IPS DF 6.9 (cell line): ENCODE data around the gene URAD.

Source experiments
- DNase-seq: peaks from one replicate; pipeline ENCODE4 v3.0.0-alpha.2; 2013; ENCODE audit warnings: low read depth, low spot score
- H3K27ac ChIP-seq: one replicate; pipeline ENCODE4 v1.5.1; 2013; ENCODE audit warnings: low read length, control low read depth
- H3K27me3 ChIP-seq: 2 replicates; pipeline ENCODE4 v1.6.1; 2013; ENCODE audit warnings: mild to moderate bottlenecking, low read length; ENCODE audit not compliant: control insufficient read depth, insufficient read depth
- H3K36me3 ChIP-seq: 2 replicates; pipeline ENCODE4 v1.6.1; 2013; ENCODE audit warnings: low read length; ENCODE audit not compliant: control insufficient read depth, insufficient read depth
- H3K4me1 ChIP-seq: 2 replicates; pipeline ENCODE4 v1.6.1; 2013; ENCODE audit warnings: low read length; ENCODE audit not compliant: control insufficient read depth, insufficient read depth
- H3K4me3 ChIP-seq: 2 replicates; pipeline ENCODE4 v1.5.1; 2013; ENCODE audit warnings: mild to moderate bottlenecking, low read length
- H3K9me3 ChIP-seq: 2 replicates; pipeline ENCODE4 v1.6.1; 2013; ENCODE audit warnings: low read length, inconsistent platforms; ENCODE audit not compliant: control insufficient read depth, insufficient read depth
- WGBS: extraction: QIAGEN DNeasy Blood & Tissue Kit; methylation state at CpG from one replicate; pipeline ENCODE4 v1.1.7; 2013; ENCODE audit warnings: mixed read lengths, missing lambda C conversion rate; ENCODE audit not compliant: insufficient read length, insufficient coverage; 5-methylcytosine and 5-hydroxymethylcytosine counted together

Gene URAD

DNA sequence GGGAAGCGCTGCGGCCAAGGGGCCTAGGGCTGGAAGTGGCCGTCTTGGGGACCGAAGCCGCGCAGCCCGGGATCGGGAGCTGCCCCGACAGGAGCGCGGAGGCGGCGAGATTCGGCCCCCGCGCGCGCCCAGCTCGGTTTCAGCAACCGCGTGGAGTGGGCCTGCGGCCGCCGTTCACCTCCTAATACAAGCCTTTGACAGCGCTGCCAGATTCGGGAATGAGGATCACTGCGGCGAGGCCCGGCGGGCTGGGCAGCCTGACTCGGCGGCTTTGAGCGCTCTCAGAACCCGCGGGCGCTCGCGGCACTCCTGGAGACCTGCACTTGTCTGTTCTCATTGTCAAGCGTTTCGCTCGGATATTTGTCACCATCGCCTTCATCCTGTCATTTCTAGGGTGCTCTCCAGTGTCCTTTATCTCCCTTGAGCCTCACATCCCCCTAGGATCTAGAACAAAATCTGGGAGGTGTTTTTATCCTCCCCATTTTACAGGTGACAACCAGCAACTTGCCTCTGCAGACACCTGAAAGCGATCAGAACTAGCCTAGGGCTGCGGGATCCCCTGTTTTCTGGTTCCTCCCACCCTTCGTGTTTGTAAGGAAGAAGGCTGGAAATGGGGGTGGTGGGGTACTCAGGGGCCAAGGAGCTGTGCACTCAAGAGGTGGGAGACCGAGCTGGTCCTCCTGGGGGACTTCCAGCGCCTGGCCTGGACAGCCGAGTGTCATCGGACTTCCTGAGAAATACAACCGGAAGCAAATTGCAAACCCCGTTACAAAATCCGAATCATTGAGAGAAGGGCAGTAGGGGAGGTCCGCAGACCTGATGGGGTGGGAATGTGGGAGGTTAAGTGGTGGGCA lies 17.9 kb downstream of the URAD start:
- Histone ChIP-seq H3K36me3 (no peaks in the 10 kb centered on the region), H3K4me1 (peaks cover 14% of the 10 kb centered on the region), H3K4me3 (no peak overlapping the region), H3K9me3 (no peaks in the 10 kb centered on the region), H3K27ac (no peak overlapping the region), H3K27me3 (peaks cover 94% of the 10 kb centered on the region)
- no peak for DNase-seq
- no CpG with 5 or more reads among the region's 53 CpGs for WGBS

DNA sequence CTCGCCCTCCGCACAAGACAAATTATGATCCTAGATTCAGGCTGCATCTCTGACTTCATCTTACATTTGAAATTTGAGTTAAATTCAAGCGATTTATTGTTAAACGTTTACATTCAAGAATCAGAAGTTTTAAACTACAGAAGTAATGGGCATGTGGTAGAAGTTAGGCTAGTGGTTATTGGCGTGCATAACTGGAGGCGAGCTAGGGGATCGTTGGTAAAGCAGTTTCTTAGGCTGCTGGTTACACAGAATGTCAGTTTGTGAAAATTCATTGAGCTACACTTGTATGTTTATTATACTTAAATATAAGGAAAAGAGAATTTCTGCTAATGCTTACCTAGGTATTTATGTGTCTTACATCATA lies 18.6 kb downstream of the URAD start:
- DNase-seq = no peak
- no peak overlapping the region for H3K4me3 ChIP-seq
- H3K36me3 ChIP-seq = no peaks in the 10 kb centered on the region
- no peak overlapping the region for H3K27ac ChIP-seq
- H3K4me1 ChIP-seq = peaks cover 15% of the 10 kb centered on the region
- H3K9me3 ChIP-seq = no peaks in the 10 kb centered on the region
- WGBS = no CpG with 5 or more reads among the region's 7 CpGs
- H3K27me3 ChIP-seq = peaks cover 94% of the 10 kb centered on the region

DNA sequence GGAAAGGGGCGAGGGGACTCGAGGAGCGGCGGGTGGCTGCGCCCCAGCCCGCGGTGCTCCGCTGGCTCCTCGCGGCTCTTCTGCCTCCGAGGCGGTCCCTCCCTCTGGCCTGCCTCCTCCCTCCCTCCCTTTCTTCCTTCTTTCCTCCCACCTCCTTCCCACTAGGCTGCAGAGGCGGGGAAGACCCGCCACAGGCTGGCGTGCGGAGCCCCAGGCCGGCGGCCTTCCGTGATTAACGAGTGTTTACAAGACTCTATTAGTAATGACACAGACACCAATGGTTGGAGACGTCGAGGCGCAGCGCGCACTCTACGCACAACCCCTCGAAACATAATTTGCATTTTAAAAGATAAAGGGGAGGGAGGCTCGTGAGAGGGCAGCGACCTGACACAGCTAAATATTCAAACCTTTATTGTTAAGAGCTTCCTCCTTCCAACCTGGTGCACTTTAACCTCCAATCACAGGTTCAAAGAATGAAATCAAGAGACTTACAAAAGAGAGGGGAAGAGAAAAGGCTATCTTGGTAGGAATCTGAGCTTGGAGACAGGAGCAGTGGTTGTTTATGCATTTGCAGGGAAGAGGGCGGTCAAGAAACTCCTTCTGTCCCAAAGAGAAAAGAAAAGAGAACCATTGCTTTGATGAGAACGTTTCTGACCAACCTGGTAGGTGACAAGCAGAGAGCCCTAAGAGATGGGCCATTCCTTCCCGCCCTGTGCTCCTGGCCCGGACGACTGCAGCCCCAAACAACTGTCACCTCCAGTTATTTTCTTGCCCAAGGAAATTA lies 19.2 kb downstream of the URAD start, which contains the start of gene CDX2:
Gene CDX2 (minus strand): TSS at position 234 of the 784 bp plus-strand sequence. CDS start 309 bp downstream, outside the sequence.
- H3K4me3 ChIP-seq = peak within 1 kb of the TSS; percentile 36
- no peak for DNase-seq
- H3K27ac ChIP-seq = no peak within 1 kb of the TSS
- WGBS = no CpG with 5 or more reads among the region's 34 CpGs
- H3K27me3 ChIP-seq = peaks cover 94% of the 10 kb centered on the region
- H3K9me3 ChIP-seq = no peaks in the 10 kb centered on the region
- H3K36me3 ChIP-seq = no peaks in the 10 kb centered on the region
- peaks cover 15% of the 10 kb centered on the region for H3K4me1 ChIP-seq

DNA sequence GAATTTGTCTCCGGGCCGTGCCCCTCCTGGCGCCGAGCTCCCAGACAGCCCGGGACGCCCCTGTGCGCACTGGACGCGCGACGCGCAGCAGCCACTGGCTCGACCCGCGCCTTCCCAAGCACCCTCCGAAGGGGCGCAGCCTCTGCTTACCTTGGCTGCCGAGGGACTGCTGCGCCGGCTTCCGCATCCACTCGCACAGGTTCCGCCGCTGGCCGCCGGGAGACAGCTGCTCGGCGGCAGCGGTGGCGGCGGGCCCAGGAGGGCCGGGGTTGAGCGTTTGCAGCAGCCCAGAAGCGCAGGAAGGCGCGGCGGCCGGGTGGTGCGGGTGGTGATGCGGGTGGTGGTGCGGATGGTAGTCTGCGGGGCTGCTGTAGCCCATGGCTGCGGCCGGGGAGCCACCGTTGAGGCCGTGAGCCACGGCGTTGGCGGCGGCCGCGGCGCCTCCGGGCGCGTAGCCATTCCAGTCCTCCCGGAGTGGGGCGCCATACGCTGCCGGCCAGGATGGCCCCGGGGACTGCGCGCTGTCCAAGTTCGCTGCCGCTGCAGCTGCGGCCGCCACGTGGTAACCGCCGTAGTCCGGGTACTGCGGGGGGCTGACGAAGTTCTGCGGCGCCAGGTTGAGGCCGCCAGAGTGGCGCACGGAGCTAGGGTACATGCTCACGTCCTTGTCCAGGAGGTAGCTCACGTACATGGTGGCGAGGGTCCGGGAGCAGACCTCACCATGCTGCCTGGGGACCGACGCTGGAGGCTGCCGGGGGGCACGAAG lies 20.0 kb downstream of the URAD start:
- Histone ChIP-seq H3K27ac (no peak overlapping the region), H3K36me3 (no peaks in the 10 kb centered on the region), H3K4me3 (peak overlapping the region; percentile 36), H3K27me3 (peaks cover 93% of the 10 kb centered on the region), H3K4me1 (peaks cover 15% of the 10 kb centered on the region), H3K9me3 (no peaks in the 10 kb centered on the region)
- DNase-seq = no peak
- no CpG with 5 or more reads among the region's 86 CpGs for WGBS

DNA sequence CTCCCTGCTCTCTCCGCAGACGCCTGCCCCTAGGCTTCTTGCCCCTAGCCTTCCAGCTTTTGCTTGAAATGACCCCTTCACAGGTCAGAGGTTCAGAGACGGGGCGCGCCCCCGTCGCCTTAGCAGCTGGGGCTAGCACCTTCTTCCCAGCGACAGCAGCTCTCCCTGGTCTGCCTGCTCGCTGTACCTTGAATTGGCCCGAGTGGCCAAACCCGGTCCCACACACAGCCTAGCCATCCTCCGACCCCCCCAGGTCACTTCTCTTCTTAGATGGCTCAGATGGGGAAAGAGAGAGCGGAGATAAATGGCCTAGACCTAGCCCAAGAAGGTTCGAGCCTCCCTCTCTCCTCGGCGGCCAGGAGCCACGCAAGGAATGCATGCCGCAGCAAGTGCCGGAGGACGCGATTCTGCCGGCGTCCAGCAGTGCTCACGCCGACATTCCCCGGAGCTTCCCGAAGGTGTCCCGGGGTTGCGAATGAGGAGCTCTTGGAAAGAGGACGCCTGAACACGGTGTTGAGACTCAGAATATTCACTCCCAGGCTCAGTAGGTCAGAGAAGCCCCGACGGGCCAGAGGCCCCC lies 20.7 kb downstream of the URAD start:
- Histone ChIP-seq H3K4me3 (no peak overlapping the region), H3K27me3 (peaks cover 93% of the 10 kb centered on the region), H3K9me3 (no peaks in the 10 kb centered on the region), H3K27ac (no peak overlapping the region), H3K4me1 (peaks cover 17% of the 10 kb centered on the region), H3K36me3 (no peaks in the 10 kb centered on the region)
- WGBS = no CpG with 5 or more reads among the region's 33 CpGs
- DNase-seq = no peak

DNA sequence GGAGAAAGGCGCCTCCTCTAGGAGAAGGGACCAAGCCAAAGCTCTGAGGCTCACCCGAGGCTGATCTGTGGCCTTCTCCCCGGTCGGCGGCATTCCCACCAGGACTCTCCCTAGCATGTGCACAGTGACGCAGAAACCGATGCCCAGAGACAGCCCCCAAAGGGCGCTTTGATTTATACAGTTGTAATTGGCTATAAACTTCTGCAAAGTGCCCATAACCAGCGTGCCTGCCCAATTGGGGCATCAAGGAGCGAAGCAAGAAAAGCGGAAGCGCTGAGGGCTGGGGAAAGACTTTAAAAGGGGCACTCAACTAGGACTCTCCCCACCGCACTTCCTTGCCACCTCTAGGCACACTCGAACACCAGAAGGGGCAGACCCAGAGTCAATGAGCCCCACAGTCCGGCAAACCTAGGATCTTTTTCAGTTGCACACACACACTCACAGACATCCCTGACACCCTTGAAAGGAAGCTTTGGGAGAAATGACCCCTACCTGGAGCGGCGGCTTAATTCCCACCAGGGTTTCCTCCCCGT lies 21.2 kb downstream of the URAD start:
- no peaks in the 10 kb centered on the region for H3K9me3 ChIP-seq
- WGBS = no CpG with 5 or more reads among the region's 18 CpGs
- no peak overlapping the region for H3K27ac ChIP-seq
- H3K27me3 ChIP-seq = peaks cover 93% of the 10 kb centered on the region
- no peaks in the 10 kb centered on the region for H3K36me3 ChIP-seq
- DNase-seq = no peak
- no peak overlapping the region for H3K4me3 ChIP-seq
- peaks cover 19% of the 10 kb centered on the region for H3K4me1 ChIP-seq

DNA sequence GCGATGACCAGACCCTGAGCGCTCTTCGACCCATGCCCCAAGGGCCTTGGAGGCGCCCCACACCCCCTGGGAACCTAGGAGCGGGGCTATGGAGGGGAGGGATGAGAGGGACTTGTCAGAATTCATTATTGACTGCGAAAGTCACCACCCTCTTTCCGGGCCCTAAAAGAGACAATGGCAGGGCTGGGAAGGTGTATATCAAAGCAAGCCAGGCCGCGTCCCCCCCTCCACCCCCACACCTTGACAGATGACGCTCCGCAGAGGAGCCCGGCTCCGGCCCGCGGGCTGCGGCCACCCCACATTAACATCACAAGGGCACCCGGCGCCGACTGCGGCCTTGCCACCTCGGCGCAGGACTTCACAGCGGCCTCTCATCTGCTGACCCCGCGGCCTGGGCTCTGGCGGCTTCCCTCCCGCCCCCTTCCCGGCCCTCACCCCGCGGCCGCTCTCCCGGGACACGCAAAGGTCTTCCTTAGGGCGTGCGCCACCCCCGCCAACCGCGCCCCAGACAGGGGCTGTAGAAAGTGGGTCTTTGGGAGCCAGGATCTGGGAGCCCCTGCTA lies 21.8 kb downstream of the URAD start:
- no peak overlapping the region for H3K27ac ChIP-seq
- DNase-seq = no peak
- H3K4me3 ChIP-seq = no peak overlapping the region
- H3K4me1 ChIP-seq = peaks cover 19% of the 10 kb centered on the region
- peaks cover 91% of the 10 kb centered on the region for H3K27me3 ChIP-seq
- no peaks in the 10 kb centered on the region for H3K9me3 ChIP-seq
- WGBS = no CpG with 5 or more reads among the region's 38 CpGs
- no peaks in the 10 kb centered on the region for H3K36me3 ChIP-seq

DNA sequence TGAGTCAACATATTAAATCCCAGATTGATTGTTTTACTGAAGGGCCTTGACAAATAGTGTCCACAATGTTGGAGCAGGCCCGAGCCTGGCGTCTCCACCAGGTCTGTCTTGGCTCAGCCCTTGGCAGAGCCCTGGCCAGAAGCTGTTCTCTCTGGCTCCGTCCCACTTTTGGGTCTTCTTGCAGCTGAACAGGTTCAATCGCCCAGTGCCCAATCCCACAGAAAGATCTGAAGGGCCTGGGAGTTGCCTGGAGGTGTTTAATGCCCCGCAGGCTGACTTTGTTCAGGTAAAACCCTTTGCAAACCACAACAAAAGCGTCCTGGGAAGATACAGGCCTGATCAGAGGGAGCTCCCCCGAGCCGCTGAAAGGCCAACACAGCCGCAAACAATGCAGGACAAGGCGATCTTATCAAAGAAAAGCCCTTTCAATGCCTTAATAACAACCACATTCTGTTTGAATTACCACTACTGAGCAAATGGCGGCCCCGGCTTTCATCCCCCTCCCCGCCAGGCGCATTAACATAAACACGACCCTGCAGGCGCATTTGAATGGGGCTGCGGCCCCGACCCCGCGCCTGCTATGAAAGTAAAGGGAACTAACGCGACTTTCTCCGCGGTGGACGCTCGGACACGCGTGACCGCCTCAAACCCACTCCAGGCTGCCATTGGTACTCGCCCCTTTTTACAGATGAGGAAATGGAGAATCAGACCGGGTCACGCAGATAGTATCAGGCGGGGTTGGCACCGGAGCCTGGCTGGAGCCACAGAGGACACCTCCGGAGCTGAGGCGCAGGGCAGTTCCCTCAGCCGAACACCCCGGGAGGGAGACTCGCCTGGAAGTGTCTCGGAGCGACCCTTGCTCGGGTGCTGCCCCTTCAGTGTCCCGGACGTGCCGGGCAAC lies 22.5 kb downstream of the URAD start:
- no peaks in the 10 kb centered on the region for H3K9me3 ChIP-seq
- no peak overlapping the region for H3K4me3 ChIP-seq
- no peaks in the 10 kb centered on the region for H3K36me3 ChIP-seq
- no peak for DNase-seq
- H3K27ac ChIP-seq = no peak overlapping the region
- H3K27me3 ChIP-seq = peaks cover 91% of the 10 kb centered on the region
- H3K4me1 ChIP-seq = peaks cover 18% of the 10 kb centered on the region
- no CpG with 5 or more reads among the region's 45 CpGs for WGBS

DNA sequence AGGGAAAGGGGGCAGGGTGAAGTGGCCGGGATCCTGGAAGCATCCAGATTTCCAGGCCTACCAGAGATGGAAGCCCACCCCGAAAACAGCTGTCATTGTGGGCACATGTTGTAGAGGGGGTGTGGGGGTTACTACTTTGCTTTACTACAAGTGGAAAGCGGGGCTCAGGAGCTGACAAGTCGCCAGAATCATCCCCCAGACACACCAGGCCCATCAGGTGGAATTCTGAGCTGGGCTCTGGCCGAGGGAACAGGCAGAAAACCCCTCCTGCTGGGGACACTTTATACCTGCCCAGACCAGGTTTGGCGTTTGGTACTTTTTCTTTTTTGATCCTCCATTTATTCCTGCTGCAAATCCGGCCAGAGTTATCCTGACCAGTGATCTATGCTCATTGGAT lies 23.2 kb downstream of the URAD start:
- H3K4me1 ChIP-seq = peaks cover 17% of the 10 kb centered on the region
- peaks cover 89% of the 10 kb centered on the region for H3K27me3 ChIP-seq
- H3K9me3 ChIP-seq = no peaks in the 10 kb centered on the region
- no CpG with 5 or more reads among the region's 7 CpGs for WGBS
- no peak overlapping the region for H3K27ac ChIP-seq
- H3K36me3 ChIP-seq = no peaks in the 10 kb centered on the region
- no peak overlapping the region for H3K4me3 ChIP-seq
- no peak for DNase-seq
